Dermis microvascular lymphatic vessel endothelial cell (primary cell): ENCODE data around the gene TNFRSF6B. TPM values are rescaled to one million over a fixed set of nuclear protein-coding genes. Genes with fewer than 3 reads are reported as not detected.

ENCODE experiments used
- DNase-seq, 2 donors: peaks; one replicate each; pipeline versions ENCODE4 v3.0.0 to v3.0.0-alpha.2; 2010; ENCODE audit warnings: low read depth in 2 of 2
- total RNA-seq: library from RNA; depleted of rRNA; stranded (reverse); fragments of >200 nt; gene quantifications from 2 replicates; pipeline ENCODE4 v1.2.1, GENCODE V29; 2014

Gene TNFRSF6B
- total RNA-seq, 1 donor from 2014 or later: 15.4 TPM

DNA sequence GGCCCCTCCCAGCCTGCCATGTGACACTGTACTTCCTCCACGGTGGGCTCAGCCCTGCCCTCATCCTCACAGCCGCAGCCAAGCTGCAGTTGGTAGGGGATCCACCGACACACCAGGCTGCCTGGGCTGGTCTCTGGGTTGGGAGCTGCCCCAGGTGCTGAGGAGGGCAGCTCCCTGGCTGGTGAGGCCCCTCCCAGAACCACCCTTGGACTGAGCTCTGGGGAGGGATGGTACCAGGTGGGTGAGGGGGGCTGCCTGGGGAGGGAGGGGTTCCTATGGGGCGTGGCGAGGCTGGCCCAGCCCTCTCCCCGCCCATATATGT, 185 bp upstream of the TNFRSF6B start:
- peak in 1 of 2 donors; percentile 44 for DNase-seq

DNA sequence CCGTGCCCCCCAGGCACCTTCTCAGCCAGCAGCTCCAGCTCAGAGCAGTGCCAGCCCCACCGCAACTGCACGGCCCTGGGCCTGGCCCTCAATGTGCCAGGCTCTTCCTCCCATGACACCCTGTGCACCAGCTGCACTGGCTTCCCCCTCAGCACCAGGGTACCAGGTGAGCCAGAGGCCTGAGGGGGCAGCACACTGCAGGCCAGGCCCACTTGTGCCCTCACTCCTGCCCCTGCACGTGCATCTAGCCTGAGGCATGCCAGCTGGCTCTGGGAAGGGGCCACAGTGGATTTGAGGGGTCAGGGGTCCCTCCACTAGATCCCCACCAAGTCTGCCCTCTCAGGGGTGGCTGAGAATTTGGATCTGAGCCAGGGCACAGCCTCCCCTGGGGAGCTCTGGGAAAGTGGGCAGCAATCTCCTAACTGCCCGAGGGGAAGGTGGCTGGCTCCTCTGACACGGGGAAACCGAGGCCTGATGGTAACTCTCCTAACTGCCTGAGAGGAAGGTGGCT, 960 bp downstream of the TNFRSF6B start:
- DNase-seq: no peak

DNA sequence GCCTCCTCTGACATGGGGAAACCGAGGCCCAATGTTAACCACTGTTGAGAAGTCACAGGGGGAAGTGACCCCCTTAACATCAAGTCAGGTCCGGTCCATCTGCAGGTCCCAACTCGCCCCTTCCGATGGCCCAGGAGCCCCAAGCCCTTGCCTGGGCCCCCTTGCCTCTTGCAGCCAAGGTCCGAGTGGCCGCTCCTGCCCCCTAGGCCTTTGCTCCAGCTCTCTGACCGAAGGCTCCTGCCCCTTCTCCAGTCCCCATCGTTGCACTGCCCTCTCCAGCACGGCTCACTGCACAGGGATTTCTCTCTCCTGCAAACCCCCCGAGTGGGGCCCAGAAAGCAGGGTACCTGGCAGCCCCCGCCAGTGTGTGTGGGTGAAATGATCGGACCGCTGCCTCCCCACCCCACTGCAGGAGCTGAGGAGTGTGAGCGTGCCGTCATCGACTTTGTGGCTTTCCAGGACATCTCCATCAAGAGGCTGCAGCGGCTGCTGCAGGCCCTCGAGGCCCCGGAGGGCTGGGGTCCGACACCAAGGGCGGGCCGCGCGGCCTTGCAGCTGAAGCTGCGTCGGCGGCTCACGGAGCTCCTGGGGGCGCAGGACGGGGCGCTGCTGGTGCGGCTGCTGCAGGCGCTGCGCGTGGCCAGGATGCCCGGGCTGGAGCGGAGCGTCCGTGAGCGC, 1.6 kb downstream of the TNFRSF6B start:
- DNase-seq: no peak

DNA sequence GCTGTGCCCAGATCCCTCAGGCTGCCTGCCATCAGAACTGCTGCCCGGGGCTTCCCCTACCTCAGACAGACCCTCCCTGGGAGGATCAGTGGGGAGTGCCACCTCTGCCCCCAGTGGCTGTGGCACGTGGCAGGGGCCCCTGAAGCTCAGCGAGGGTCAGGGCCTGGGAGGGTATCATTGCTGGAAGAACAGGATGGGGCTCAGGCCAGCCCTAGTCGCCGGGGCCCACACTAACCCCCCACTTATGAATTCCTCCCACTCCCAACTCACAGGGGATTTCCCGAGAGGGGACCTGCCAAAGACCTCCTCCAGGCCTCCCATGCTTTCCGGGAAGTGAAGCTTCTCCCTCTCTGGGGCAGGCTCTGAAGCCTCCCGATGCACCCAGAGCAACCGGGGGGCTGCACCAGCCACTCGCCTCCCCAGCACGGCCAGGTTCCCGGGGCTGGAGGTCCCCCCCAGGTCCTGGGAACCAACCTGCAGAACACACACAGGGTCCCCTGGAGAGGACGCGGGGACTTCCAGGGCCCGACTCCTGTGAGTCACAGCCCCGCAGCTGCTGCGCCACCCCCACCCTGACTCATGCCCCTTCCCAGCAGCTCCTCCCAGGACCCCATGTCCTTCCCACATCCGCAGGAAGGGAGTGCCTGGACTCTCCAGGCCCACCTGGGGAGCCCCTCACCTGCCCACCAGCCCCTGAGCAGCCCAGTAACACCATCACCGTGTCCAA, 2.5 kb downstream of the TNFRSF6B start:
- peak; percentile 65 to 93 for DNase-seq

DNA sequence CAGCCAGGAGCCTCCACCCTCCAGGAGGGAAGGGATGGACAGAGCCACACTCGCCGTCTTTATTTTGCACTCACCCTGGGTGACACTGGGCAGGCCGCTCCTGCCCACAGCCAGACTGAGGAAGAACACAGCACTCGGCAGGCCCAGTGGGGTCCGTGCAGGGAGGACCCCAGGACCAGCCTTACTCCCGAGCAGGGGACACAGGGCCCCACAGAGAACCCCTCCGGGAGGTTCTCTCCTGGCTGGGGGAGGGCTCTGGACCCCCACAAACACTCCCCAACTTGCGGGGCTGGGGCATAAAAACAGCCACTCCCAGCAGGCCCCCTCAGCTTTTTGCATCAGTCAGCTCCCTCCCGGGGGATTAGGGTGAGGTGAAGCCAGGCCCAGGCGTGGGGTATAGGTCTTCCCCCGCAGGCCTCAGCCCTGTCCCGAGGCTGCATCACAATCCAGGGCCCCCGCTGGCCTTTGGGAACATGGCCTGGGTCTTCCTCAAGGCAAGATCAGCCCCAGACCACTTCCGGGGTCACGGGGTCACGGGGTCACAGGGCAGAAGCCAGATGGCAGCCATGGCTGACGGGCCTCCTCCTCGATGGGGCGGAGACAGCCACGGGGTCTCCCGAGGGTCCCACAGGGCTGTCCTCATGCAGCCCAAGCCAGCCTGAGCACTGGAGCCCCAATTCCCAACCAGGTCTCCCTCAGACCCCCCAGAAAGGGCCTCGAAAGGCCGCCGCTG, 3.2 kb downstream of the TNFRSF6B start:
- DNase-seq: no peak

DNA sequence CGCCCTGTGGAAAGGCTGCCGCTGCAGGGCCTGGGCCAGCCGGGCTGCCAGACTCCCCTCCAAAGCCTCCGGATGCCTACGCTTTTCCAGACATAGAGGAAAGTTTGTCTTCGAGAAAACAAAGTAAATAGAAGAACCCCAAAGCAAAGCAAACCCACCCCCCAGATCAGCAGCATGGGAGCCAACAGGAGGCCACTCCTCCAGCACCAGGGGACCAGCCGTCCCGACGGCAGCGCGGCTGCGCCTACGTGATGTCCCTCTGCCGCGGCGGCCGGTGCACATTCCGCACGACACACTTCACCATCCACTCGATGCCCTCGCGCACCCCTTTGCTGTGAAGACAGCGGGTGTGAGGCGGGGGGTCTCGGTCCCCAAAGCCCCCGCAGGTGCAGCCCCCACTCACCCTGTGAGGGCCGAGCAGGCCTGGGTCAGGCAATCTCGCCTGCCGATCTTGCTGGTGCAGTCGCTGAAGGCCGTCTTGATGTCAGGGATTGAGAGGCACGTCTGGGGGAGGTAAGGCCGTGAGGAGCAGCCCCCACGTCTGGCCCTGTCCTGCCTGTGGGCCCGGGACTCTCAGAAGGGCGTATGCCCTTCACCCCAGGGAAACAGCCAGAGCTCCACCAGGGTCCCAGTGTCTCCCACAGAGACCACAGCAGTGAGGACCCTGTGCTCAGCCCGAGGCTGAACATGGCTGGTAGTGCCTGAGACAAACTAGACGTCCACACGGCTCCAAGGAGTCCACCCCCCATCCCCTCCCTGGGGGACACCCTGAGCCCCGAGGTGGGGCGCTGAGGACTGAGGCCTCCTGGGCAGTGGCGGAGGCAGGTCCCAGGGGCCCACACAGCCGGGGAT, 4.0 kb downstream of the TNFRSF6B start:
- no peak for DNase-seq

DNA sequence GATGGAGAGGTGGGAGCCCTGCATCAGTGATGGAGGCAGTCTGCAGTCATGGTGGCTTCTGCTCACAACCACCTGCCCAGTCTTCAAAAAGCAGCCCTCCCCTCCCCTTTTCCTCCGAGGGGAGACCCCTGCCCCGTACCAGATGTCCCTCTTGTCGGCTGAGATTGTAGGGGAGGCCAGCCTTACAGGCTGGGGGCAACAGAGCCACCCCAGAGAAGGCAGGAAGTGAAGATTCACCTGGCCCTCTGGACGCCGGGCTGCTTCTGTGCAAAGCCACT, 4.5 kb downstream of the TNFRSF6B start:
- DNase-seq: no peak

DNA sequence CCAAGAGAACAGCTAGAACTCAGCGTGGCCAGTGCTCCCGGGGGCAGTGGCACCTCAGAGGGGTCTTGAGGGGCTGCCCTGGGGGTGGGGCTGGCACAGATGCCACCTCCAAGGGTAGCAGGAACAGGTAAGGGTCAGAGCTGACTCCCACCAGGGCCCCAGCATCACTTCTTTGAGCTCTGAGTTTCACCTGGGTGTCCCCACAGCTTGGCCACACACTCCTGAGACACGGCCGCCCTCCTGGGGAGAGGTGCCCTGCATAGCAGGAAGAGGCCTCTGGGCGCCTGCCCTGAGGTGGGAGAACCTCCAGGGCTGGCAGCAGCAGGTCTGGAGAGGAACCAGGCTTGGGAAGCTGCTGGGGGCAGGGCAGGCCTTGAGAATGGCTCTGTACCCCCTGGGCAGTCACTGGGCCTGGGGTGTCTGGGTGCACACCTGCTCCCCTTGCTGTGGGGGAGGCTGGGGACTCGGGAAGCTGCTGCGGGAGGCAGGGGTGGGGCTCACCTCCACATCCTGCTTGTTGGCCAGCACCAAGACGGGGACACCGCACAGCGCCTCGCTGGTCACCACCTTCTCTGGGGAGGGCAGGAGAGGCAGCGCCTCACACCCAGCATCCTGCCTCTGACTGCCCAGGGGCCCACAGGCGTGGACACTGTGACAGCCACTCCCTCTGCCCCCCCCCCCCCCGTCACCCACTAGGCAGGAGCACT, 5.0 kb downstream of the TNFRSF6B start:
- no peak for DNase-seq

DNA sequence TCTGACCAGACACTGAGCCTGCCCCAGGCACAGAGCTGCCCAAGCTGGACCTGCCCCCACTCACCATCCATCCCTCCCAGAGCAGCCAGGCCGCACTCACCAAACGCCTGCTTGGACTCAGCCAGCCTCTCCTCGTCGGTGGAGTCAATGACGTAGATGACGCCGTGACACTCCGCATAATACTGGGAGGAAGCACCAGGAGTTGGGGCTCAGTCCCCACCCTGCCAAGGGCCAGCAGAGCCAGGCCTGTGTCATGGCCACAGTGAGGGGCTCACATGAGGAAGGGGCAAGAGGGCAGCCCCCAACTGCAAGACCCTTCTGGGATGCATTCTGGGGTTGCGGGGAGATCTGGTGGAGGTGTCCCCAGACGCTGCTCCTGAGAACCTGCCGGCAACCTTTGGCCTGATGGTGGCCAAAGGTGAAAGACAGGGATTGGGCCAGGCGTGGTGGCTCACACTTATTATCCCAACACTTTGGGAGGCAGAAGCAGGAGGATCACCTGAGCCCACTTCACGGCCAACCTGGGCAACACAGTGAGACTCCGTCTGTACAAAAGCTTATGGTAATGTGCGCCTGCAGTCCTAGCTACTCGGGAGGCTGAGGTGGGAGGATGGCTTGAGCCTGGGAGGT, 5.7 kb downstream of the TNFRSF6B start:
- DNase-seq: no peak

DNA sequence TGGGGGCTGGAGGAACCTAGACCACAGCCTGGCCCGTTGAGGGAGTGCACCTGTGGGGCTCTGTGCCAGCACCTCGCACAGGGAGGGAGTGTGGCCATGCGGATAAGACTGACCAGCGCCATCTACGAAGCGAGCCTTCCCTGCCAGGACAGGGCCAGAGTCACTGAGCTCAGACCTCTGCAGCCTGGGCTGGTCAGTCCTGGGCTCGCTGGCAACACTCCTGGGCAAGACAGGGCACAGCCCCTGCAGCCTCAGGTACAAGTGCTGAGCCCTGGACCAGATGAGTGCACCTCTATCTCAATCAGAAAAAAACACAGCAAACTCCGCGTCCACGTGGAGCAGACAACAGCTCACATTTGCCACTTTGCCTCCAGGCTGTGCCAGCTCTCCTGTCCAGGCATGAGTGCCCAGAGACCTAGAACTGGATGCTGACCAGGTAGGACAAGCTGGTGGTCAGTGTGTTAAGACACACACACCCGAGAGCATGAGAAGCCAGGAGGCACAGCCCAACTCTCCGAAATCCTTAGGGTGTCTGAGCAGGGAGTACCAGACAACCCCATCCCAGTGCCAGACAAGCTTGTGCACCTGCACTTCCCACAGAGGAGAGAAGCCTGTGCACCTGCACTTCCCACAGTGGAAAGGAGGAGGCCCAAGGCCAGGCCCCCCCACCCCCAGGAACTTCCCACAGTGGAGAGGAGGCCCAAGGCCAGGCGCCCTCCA, 6.5 kb downstream of the TNFRSF6B start:
- no peak for DNase-seq

DNA sequence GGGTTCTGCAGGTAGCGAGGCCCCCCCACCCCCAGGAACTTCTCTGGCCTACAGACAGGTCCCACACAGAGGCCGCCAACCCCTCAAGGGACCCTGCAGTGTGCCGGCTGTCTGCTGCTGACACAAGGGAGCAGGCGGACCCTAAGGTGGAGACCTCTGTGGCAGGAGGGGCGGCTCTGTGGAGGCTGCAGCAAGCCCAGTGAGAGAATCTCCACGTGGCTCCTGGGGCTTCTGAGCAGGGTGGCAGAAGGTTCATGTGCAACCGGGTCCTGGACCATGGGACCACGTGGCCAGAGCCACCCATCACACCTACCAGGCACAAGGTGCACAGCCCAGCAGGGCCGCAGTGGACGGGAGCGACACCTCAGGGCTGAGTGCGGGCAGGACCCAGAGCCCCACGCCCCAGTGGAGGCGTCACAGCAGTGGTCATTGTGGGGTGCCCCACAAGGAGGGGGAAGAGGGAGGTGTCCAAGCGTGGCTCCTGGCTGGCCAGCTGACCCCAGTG, 7.1 kb downstream of the TNFRSF6B start:
- no peak for DNase-seq

DNA sequence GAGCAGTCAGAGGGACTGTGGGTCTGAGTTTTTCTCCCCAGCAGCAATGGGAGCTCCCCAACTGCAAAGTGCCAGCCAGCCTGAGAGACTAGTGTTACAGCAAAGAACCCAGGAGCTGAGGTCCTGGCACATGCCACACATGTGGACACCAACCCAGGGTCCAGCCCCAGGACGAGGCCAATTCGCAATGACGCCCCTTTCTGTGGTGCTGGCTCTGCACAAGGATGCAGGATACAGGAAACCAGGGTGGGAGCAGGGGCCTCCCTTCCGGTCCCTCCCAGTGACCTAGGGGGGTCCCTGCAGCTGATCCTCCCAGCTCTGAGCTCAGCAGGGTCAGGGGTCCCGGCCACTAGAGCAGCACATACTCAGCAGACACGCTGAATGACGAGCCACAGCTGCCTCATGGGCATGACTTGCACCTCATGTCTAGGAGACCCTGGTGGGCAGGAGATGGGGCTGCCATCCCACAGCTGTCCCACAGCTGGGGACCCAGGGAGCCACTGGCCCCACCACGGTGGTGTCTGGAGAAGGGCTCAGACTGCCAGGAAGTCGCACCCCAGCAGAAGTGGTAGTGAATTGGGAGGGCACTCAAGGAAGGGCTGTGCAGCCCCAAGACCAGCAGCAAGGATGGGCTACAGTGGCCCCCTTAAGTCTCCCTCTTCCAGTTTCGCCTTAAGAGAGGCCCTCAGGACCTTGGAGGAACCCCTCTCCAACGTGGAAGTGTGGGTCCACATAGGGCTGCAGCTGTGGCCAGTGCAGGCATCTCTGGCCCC, 7.7 kb downstream of the TNFRSF6B start:
- DNase-seq: no peak

DNA sequence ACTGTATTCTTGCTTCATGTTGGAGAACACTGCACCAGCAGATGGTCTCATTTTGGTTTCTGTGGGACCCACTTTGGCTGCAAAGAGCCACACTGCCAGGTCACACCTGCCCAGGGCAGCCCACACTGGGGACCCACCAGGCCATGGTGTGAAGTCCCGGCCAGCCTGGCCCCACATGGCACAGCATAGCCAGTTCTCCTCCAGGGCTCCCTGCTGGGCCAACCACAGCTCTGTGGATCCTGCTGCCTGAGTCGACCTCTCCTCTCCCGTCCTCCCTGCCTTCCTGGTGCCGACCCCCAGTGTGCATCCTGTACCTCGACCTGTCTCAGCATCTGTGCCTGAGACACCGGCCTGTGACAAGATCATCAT, 8.3 kb downstream of the TNFRSF6B start:
- no peak for DNase-seq

DNA sequence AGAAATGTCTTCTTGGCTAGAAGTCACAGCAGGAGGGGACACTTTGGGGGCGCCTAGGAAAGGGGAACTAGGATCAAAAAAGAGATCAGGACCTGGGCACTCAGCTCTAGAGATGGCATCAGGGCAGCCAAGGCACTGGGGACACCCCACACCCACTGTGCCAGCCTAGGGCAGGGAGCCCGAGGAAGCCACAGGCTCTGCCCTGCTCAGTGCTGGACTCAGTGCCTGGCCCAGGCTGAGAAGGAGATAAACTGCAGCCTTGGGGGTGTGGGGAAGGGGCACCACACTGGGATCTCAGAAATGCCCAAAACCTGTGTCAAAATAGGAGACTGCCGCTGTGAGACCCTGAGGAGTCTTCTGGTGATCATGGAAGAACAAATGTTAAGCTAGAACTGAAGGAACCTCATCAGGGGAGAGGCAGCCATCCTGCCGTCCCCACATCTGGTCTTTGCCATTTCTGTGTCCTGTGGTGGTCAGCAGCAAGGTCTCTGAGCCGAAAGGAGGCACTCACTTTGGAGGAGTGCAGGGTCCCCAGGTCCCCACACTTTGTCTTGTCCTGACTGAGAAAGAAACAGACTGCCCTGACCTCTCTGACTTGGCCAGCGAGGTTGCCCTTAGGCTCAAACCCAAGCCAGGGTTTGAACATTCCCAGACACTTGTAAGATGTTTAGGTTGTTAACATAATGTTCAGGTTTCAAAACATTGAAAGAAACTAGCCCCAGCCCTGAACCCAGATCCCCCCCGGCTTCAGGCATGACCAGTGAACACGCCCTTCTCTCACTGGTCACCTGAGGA, 9.0 kb downstream of the TNFRSF6B start:
- DNase-seq: no peak

DNA sequence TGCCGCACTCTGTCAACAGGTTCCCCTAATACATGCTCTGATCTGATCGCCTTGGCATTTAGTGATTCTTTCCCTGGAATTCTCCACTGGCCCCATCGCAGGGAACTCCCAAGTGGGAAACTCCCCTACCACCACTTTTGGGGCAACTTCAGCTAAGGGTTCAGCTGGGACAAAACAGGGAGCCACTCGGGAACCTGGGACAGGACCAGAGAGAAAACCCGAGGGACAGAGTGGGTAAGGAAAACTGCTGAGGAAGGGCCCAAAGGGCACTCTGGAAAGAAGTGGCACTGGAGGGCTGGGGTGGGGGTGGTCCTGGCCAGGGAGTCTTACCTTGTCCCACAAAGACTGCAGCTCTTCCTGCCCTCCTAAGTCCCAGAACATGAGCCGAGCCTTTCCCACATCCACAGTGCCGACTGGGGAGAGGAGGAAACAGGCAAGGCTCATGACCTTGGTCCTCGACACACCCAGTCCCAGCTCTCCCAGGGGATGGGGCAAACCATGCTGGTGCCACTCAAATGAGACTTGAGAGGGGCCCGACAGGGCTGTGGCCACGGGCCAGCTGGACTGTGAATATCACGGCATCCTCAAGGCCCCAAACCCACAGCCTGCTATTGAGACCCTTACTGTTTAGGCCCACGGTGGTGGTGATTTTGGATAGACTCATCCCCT, 9.7 kb downstream of the TNFRSF6B start:
- DNase-seq: peak in 1 of 2 donors; percentile 5

DNA sequence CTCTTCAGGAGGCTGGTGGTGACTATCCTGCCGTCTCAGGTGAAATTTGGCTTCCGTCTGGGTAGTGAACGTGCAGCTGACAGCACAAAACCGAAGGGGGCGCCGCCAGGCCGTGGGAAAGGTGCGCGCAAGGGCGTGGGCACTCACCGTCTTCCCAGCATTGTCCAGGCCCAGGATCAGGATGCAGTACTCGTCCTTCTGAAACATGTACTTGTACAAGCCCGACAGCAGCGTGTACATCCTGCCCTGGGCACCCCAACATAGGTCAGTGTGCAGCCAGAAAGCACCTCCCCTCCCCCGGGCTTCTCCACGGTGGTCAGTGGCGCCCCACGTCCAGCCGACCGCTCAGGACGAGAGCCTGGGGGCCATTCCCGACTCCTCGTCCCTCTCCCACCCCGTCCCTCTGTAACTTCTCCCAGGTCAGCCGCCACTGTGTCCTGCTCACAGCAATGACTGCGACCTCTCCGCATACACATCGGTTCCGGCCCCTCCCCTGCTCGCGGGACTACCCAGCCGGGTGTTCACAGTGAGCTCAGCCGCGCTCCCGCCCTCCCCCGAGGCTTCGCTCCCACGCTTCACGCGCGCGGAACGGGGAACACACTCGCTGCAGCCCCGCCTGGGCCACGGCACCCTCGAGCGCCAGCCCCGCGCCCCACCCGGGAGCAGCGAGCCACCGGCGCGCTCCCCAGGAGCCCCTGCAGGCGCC, 10.6 kb downstream of the TNFRSF6B start:
- peak; percentile 29 to 67 for DNase-seq
